Medulla oblongata (tissue), 1 donor: ENCODE results near the gene TROAP.
"Not testable (repeated sequence)": the region's sequence is repeated elsewhere in the genome, so short reads cannot be mapped to it uniquely, and the experiment has no call there.

Experiments used
- DNase-seq: peaks from one replicate; pipeline ENCODE4 v3.0.0-alpha.2; 2015; ENCODE audit errors: extremely low spot score

The TROAP gene

DNA sequence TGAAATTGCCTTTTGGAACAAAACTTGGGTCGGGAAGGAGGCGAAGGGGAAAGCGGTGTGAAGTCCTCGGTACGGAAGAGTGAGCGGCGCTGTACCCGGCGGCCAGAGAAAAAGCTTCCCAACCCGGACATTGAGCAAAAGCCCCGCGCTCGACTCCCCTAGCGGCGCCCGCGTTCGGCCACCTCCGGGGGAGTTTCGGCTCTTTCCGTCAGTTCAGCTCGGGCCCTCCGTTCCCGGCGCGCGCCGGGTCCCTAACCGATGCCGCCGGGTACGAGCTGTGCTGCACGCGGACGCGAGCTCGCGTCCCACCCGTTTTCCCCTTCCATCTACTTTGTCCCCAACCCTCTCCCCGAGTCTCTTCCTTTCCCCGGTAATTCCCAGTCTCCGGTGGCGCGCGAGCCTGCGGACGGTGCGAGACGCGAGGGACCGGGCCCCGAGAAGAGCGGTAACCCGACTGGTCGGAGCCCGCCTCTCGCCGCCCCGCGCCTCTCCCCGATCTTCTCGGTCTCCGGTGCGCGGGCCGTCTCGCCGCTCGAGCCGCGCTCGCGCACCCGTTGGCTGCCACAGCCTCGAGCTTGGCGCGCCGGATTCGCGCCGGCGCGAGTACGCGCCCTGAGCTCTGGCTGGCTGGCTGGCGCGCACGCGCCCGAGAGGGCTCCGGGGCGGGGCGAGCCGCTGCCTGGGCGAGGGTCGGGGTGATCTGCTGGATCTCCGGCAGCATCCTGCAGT lies 43.8 kb downstream of the TROAP start:
- DNase-seq = peak; percentile 87

DNA sequence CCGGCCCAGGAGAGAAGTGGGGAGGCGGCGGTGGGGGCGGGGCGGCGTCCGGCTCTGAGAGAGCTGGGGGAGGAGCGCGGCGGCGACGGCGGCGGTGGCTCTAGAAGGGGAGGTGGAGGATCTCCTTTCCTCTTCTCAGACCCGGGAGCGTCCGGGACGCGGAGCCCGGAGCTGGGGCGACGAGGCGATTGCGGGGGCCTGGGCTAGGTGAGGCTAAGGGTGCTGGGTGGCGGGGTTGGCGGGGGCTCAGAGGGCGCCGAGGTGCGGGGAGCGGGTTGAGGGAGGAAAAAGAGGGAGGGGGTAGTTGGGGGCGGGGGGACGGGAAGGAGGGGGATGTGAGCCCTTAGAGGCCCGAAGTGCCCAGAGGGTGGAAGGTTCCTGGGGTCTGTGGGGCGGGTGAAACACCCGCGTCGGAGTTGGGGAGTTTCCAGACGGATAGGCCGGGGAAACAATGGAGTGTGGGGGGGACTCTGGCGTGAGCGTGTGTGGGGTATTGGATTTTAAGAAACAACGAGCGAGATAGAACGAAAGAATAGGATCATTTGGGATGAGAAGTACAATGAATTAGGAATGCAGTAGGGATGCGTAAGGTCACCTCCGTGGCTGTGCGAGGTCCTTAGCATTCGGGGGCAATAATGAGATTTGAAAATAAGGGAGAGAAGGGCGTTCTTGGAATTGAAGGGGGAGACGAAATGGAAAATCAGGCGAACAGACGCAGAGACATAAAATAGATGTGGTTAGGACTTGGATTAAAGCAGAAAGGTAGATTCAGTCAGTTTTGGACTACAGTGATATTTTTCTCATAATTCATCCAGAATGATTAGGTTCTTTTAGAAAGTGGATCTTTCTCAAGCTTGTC lies 44.6 kb downstream of the TROAP start, which contains the start of gene SPATS2:
TSS of gene SPATS2 (plus strand) at position 82 of the 859 bp plus-strand sequence. CDS start 93,551 bp downstream, outside the sequence.
- DNase-seq = peak; percentile 44

DNA sequence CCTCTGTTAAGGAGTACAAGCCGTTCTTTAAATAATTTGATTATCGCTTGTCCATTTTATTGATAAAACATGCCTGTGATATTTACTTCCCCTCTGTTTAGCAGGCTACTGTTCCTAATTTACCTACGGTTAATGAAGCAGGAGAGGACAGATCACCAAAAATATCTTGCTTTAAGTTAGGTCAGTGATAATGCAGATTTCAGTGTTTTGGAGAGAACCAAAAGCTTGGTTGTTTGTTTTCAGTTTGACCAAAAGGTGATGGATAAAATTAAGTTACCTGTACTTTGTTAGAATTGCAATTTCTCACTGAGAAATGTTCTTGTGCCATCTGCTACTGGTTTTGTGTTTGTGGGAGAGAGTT lies 45.2 kb downstream of the TROAP start:
- no peak for DNase-seq

DNA sequence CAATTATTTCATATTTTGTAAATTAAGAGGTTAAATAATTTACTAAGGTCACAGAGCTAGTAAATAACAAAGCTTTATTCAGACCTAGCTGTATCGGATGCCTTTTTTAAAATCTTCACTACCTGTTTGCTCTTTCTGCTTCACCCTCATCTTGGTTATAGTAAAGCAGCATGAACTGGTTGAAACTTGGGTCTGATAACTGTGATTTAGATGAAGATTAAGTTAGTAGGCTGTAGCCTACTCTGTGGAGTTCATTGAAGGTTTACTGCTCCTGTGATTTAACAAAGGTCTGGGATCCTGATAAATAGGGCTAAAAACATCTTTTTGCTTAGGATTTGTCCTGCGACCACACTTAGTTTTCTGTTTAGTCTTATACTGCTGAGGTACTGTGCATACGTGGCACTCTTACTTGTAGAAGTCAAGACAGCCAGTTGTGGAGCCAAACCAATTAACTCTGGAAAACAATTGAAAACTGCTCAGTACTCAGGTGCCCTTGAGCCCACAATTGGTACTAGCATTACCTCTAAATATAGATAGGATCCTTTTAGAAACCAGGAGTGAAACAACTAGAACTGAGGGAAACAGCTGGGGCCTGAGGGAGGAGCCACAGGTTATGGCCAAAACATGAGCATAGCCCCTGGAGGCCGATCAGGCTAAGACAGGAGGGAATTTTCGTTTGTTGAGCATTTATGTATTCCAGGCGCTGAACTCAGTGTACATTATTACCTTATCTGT lies 46.5 kb downstream of the TROAP start:
- DNase-seq = no peak

DNA sequence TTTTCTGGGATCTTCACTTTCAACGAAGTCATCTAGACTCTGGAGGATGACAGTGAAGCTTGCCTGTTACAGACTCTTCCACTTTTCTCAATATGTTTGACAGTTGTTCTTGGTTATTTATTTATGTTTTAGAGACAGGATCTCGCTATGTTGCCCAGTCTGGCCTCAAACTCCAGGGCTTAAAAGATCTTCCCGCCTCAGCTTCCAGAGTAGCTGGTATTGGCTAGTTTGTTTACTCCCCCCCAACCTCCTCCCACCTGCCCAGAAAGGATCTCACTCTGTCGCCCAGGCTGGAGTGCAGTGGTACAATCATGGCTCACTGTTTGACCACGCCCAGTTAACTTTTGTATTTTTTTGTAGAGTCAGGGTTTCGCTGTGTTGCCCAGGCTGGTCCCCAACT lies 47.5 kb downstream of the TROAP start:
- no peak for DNase-seq

DNA sequence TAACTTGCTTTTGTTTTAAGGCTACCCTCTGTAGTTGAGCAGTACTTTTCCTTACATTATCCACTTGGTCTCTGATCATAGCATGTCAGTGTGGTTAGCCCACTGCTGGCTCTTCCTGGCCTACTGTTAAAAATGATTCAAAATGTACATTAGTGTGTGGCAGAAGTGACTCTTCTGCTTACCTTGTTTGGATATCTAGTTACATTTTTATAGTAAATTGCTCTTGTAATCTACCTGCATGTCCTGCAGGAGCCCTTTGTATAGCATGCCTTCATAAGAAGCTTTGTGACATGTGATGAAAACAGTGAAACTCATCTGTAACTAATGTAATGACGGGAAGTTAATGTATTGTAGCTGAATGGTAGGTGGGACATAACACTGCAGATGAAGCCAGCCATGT lies 52.4 kb downstream of the TROAP start:
- no peak for DNase-seq

DNA sequence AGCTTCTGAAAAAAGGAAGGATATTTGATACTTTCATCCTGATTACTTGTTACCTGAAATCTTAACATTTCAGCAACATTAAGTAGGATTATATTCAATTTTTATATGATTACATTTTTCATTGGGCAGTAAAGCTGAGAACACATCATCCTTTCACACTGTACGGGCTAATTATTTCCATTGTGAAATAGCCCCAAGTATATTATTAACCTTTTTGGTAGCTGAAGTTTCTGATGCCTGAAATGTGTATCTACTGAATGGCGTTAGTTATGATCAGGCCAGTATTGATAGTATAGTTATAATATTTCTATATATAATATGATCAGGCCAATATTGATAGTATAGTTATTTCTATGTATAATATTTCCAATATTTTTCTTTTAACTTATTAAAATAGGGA lies 54.3 kb downstream of the TROAP start:
- DNase-seq = no peak

DNA sequence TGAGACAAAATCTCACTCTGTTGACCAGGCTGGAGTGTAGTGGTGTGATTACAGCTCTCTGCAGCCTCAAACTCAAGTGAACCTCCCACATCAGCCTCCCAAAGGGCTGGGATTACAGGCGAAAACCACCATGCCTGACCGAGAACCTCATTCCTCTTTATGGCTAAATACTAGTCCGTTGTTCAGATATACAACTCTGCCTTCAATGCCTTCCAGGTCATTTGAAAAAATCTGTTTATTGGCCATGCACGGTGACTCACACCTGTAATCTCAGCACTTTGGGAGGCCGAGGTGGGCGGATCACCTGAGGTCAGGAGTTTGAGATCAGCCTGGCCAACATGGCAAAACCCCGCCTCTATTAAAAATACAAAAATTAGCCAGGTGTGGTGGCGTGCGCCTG lies 57.1 kb downstream of the TROAP start:
- DNase-seq = not testable (repeated sequence)
